HG02973 (cell line): ENCODE results near the gene JADE2.
"Not testable (repeated sequence)": the region's sequence is repeated elsewhere in the genome, so short reads cannot be mapped to it uniquely, and the experiment has no call there.

ENCODE experiments used
- ATAC-seq: cut with Tn5 transposase; IDR thresholded peaks from one replicate; pipeline ENCODE4 v1.9.1; 2021; ENCODE audit warnings: moderate library complexity; ENCODE audit not compliant: unreplicated experiment

The JADE2 gene

DNA sequence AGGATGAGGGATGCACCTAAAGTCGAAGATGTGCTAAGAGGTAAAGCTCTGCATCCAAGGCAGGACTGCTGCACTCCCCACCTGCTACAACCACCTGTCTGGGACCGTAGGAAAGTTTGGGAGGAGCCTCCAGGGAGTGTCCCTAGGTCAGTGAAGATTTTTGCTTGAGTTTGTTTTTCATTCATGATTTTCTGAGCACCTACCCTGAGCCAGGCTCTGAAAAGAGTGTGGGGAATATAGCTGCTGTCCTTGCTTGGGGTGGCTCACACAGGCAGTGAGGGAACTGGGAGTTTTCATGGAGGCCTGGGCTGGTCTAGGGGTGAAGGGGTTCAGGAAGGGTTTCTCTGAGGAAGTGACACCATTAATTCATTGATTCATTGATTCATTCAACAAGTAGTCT lies 58.3 kb downstream of the JADE2 start:
- ATAC-seq = no peak

DNA sequence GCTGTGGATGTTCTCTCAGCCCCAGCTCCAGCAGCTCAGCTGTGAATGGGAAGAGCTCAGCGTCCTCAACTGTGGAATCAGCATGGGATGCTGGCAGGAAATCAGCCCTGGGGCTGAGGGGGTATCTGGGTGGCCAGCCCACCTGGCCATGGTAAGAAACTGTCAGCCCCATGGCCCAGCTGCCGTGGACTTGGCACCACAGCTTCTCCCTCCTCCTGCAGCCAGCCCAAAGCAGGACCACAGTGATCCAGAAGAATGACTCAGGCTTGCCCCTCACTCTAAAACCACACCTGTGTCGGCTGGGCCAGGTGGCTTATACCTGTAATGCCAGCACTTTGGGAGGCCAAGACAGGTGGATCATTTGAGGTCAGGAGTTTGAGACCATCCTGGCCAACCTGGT lies 59.2 kb downstream of the JADE2 start:
- no peak for ATAC-seq

DNA sequence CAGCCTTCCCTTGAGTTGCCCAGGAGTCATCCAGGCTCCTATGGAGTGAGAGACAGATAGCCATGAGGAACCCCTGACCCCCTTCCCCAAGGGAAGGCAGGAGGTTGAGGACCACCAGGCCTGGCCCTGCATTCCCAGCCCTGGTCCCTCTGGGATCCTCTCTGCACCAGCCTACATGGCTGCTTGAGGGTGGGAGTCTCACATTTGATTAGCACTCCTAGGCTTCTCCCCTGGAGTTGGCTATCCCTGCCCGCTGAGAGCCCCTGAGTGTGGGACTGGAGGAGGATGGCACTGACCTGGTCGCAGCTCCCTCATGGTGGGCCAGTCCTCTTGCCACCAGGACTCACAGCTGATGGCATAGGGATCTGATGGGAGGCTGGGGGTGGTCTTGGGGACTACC lies 60.5 kb downstream of the JADE2 start:
- ATAC-seq = no peak

DNA sequence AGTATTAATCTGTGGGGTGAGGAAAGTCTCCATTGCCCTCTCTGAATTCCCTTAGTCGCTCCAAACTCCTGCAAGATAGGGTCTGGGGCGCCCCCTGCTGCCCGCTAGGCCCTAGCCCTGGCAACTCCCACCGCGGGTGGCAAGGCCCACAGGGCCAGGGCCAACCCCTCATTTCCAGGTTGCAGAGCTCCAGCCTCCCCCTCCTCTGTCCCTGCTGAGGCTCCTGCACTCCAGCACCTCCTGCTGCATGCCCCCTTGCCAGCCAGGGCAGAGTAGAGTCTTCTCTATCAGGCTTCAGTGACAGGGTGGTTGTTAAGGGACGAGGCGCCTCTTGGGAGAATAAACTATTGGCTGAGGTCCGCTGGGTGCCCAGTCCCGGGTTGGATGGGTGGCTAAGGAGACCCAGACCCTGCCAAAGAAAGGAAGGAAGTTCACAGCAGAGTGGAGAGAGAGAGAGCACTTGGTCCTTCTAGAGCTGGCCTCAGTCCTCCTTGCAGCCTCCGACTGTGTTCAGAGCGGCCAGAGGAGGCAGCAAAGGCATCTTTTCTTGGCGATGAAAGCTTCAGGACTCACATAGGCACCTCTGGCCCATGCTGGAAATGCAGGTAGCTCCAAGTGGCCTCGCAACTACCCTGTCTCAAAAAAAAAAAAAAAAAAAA lies 61.5 kb downstream of the JADE2 start:
- peak; percentile 79 for ATAC-seq

DNA sequence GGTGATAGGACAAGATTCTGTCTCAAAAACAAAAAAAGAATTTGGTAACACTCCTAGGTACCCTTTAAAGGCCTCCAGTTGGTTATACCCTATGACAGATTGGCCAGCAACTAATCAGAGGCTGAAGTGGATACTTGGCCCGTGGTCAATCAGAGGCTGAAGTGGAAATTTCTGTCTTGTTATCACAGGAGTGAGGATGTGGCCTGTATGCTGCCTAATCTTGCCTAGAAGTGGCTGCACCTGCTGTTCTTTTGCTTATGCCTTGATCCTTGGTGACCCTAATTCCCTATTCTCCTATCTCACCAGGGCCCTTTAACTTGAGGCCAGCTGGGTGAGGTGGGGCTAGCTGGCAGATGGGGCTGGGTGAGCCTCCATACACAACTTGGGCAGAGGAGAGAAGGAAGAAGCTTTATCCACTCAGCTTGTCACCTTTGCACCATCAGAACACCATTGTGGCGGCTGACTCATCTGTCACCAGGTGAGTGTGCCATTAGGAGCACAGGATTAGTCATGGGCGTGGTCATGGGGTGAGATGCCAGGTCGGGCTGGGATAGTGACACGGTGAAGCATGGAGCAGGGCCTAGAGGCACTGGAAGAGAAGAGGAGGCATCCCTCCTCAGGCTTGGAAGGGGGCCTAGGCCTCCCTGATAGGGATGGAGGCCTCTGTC lies 65.7 kb downstream of the JADE2 start:
- ATAC-seq = no peak

DNA sequence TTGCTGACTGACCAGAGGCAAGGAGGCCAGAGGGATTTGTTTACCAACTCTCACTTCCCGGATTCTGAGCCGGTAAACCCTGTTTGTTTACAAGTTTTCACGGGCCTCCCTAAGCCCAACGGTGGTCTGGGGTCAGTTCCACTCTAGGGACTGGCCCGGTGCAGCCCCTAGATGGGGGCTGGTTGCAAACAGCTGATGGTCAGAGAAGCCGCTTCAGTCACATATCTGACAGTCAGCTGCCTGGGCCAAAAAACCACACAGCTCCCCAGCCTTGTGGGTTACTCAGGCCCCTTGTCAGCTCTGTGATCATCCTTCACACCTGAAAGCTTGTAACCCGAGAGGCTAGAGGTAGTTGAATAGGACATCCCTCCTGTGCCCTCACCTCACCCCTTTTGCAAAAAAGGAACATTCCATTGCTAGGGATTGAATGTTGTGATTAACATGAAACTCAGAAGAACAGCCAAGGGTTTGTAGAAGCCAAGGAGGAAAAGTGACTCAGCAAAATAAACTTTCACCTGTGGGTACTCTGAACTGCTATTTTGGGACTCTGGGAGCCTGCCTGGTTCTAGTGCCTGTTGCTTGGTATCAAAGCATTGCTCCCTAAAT lies 66.8 kb downstream of the JADE2 start:
- no peak for ATAC-seq

DNA sequence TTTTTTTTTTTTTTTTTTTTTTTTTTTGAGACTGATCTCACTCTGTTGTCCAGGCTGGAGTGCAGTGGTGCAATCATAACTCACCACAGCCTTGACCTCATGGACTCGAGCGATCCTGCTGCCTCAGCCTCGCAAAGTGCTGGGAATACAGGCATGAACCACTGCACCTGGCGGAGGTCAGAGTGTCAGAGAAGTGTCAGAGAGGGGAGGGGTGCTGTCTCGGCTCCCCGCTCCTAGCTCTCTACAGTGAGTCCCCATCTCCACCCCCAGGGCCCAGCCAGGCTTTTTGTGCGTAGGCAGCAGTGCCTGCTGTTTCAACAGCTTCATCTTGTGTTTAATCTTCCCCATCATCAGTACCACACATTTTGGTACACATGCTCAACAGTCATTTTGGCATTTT lies 68.9 kb downstream of the JADE2 start:
- no peak for ATAC-seq

DNA sequence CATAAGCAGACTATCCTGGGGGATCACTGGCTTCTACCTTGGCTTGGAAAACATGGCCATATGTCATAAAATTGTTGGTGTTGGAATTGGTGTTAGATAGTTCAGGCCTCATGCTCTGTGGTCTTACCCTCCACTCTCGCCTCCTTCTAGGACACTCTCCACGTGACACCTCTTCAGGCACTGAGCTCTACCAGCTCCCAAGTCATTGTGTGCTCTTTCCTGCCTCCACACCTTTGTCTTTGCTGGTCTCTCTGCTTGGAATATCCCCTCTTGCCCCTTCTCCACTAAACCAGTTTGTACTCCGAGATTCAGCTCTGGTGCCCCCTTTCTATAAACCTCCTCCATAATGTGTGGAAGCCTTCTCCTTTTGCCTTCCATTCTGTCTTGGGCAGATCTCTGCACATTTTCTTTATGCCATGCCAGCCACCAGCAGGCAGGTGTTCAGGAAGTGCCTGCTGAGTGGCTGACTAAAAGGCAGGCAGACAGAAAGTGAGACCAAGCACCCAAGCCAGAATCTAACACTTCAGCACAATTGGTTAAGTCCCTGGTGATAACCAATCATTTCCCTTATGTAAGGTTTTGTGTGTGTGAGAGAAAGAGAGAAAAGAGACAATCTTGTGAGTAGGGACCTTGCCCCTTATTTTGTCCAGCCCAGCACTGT lies 69.5 kb downstream of the JADE2 start:
- ATAC-seq = no peak

DNA sequence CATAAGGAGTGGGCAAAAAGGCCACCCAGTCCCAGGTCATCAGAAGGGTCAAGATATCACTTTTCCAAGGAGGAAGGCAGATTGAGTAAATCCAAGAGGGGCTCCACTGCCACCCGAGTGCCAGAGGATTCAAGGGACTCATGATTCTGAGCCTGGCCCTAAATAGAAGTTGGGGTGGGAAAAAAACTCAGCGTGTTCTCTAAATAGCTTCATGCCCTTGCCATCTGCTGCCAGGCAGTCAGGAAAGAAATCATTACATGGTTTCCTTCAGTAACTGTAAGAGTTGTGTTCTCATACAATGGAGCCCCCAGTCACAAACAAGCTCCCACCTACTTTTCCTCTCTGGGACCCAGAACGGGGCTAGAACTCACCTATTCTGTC lies 70.0 kb downstream of the JADE2 start:
- no peak for ATAC-seq

DNA sequence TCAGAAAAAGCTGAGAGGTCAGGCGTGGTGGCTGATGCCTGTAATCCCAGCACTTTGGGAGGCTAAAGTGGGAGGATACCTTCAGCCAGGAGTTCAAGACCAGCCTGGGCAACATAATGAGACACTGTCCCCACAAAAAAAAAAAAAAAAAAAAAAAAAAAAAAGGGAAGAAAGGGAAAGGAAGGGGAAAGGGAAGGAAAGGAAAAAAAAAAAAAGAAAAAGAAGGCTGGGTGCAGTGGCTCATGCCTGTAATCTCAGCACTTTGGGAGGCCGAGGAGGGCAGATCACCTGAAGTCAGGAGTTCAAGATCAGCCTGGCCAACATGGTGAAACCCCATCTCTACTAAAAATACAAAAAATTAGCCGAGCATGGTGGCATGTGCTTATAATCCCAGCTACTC lies 74.3 kb downstream of the JADE2 start:
- not testable (repeated sequence) for ATAC-seq

DNA sequence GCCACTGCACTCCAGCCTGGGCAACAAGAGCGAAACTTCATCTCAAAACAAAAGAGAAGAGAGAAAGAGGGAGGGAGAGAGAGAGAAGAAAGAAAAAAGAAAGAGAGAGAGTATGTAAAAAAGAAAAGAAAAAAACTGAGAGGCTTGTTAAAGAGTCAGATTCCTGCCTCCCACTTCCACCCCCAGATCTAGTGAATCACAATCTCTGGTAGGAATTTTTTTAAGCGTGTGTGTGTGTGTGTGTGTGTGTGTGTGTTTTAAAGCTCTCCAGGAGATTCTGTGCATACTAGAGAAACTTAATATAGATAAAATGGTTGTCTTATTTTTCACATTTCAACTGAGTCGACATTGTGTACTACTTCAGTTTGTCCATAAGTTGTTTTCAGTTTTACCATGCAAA lies 75.1 kb downstream of the JADE2 start:
- ATAC-seq = no peak

DNA sequence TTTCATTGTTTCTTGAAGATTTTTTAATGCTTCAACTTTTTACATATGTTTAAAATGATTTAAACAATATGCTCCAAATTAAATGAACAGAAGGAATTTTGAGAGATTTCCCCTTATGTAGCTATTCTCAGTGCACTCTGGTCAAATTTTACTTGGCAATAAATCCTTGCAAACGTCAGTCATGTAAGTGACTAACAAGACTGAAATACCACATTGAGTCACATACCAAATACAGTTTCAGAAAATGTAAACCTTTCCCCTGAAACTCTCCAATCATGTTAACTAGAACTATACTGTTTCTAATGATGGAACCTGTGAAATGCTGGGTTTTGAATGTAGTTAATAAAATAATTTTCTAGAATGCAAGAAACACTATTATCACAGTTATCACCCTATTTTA lies 77.6 kb downstream of the JADE2 start:
- ATAC-seq = no peak

DNA sequence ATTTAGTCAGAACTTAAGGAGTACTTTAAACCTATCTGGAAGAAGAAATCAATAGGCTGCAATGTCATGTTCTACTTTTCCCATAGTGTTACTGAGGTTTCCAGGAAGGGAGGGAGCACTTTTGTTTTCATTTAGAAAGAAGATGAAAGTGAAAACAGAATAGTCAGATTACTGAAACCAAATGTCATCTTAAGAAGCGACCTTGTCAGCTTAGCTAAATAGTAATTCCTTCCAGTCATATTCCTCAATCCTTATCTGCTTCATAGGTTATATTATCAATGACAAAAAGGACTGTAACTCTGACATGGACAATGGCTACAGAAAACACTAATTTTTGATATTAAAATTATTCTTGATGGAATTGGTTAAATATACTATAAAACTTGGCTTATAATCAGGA lies 79.4 kb downstream of the JADE2 start:
- ATAC-seq = no peak

DNA sequence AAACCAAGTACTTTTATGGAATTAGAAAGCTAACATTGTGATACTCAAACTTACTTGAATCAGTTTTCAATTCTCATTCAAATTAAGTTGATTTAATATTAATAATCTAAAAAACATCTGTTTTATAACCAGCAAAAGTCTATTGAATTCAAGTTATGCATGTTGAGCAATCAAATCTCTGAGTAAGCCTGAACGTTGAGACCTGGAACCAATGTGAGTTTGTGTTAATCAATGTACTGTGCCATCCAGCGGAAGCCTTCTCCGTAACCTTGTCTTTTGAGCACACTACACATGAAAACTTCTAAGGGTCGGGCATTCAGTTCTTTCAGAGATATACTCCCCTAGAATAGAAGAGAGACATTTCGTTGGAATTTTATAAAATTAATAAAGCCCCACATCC lies 81.3 kb downstream of the JADE2 start:
- no peak for ATAC-seq

DNA sequence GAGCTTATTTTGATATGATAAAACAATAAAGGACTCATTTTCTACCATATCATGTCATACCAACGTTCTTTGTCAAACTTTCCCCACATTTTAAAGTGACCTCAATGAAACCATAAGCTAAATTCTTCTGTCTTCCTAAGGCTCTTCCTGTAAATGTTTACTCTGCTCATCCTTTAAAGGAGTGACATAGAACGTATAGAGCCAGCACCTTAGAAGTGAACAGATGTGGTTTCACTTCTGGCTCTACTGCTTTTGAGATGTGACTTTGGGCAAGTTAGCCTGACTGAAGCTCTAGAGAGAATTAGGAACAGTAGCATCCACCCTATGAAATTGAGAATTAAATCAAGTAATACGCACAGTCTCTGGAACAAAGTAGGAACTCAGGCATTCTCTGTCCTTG lies 83.1 kb downstream of the JADE2 start:
- ATAC-seq = no peak

DNA sequence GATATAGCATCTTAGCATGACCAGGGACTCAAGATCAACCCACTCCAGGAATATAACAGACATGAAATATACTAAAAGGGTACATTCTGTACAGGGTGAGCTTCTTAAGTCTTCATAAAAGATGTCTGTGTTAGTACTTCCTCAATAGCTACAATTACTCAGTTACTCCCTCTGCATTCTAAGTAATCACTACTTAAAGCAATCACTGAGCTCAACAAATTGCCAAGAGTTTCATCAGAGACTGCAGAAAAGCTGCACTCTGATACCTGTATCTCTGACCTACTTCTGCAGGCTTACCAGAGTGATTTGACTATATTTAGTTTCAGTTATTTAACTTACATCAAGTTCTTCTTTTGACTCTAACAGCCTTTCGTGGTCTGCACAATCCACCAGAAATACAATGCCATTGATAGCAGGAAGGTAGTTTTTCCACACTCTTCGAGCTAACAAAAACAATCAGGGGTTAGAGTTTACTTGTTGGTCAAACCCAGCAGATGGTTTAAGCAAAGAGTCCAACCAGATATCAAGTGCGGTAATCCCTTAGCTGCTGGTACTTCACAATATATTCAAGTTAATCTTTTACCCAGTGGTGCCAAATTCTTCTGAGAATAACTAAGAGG lies 83.9 kb downstream of the JADE2 start:
- peak; percentile 50 for ATAC-seq

DNA sequence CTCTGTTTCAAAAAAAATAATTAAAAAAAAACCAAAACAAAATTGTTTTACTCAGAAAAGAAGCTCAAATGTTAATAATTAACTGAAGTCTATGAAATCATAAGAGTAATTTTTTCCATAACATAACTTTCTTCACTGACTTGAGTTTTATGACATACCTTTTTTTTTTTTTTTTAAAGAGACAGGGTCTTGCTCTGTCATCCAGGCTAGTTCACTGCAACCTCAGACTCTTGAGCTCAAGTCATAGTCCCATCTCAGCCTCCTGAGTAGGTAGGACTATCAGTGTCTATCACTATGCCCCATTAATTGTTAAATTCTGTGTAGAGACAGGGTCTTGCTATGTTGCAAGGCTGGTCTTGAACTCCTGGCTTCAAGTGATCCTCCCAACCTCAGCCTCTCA lies 85.3 kb downstream of the JADE2 start:
- ATAC-seq = no peak

DNA sequence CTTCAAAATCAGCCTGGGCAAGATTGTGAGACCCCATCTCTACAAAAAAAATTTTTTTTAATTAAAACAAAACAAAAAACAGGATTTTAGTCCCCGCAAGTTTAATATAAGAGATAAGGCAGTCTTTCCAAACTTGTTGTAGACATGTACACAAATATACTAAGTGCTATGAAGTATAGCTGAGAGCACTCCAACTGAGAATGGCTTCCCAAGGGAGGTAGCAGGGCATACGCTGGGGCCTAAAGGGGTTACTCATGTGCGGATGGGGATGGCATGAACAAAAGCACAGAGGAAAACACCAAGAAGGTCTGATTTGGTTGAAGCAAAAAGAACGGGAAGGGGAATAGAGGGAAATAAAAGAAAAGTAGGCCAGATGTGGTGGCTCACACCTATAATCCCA lies 86.0 kb downstream of the JADE2 start:
- ATAC-seq = no peak

DNA sequence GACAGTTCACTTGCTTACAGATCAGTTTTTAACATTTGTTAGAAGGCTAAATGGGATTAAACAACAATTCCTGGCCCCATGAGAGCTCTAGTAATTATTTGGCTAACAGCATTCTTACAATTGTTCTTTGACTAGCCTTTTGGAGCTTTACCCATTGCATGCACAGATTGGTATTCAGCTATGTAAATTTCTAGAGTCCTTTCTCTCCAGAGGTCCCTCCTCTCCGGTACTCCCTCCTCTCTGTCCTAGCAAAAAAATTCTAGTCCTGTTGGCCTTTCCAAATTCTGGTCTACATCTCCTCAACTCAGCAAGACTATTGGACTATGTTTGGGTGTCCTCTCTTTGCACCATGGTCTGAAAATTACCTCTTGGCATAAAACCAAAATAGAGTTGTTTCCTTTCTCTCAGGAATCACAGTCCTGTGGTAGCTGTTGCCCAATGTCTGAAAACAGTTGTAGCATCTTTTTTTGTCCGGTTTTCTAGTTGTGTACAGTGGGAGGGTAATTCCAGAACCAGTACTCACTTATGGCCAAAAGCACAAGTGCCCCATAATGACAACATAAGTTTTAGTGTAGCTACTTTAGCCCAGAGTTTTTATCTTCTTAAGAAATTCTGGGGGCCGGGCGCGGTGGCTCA lies 89.1 kb downstream of the JADE2 start:
- no peak for ATAC-seq

DNA sequence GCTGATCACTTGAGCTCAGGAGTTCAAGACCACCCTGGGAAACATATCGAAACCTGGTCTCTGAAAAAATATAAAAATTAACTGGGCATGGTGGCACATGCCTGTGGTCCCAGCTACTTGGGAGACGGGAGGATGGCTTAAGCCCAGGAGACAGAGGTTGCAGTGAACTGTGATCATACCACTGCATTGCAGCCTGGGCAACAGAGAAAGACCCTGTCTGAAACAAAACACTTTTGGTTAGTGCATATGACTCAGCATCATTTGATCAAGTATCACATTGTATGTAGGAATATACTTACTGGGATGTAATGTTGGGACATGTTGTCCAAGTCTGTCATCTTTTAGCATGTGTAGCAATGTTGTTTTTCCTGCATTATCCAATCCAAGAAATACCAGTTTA lies 95.2 kb downstream of the JADE2 start:
- no peak for ATAC-seq

DNA sequence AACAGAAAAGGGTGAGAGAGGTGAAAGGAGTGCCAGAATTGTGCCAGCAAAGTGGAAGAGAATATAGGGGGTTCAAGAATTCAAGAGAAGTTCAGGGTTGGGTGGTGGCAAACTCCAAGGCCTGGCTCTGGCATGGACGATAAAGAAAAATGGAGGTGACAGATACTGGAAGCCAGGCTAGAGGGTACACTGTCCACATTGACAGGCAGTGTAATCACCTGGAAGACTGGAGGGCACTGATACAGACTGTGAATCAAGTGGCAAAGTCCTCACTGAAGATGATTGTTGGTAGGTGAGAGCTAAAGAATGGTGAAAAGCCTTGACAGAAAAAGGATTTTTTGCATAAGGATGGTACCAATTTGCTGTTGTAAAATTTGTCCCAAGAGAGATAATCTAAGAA lies 100.1 kb downstream of the JADE2 start:
- no peak for ATAC-seq
